Gastroesophageal sphincter (tissue), 4 donors: ENCODE measurements around the gene STK32B. TPM values are rescaled to one million over a fixed set of nuclear protein-coding genes. Genes with fewer than 3 reads are reported as not detected.

ENCODE experiments used
- ATAC-seq: fragments of 150-250 bp; one replicate; pipeline ENCODE4 v1.9.1; 2016; ENCODE audit warnings: mild to moderate bottlenecking, moderate library complexity
- H3K27ac ChIP-seq, 4 donors: fragments of 200-600 bp; sonication (generic) in 3 of 4; 1 replicate in 3 of 4; 2 replicates in 1 of 4; pipeline ENCODE4 v1.5.1; 2016 to 2019
- H3K27me3 ChIP-seq: fragments of 200-600 bp; sonication (generic); one replicate; pipeline ENCODE4 v1.5.1; 2019
- H3K36me3 ChIP-seq, 2 donors: fragments of 200-600 bp; sonication (generic); one replicate each; pipeline ENCODE4 v1.5.1; 2019; ENCODE audit warnings: control low read depth in 1 of 2
- H3K4me1 ChIP-seq, 3 donors: fragments of 200-600 bp; sonication (generic); 1 replicate in 2 of 3; 2 replicates in 1 of 3; pipeline ENCODE4 v1.5.1; 2016 to 2019; ENCODE audit warnings: control low read depth in 2 of 3
- H3K4me3 ChIP-seq, 2 donors: fragments of 200-600 bp; sonication (generic); one replicate each; pipeline ENCODE4 v1.5.1; 2019; ENCODE audit warnings: mild to moderate bottlenecking in 1 of 2, moderate library complexity in 1 of 2
- H3K9me3 ChIP-seq, 3 donors: fragments of 200-600 bp; sonication (generic); one replicate each; pipeline ENCODE4 v1.5.1; 2017 to 2019; ENCODE audit warnings: control low read depth in 2 of 3
- CTCF ChIP-seq, 4 experiments: fragments of 200-600 bp in 2 of 4; fragments of 450-650 bp in 2 of 4; sonication (generic) in 1 of 4; IDR thresholded peaks; one replicate each; pipeline ENCODE4 v1.5.1; 2017 to 2019; ENCODE audit warnings: antibody characterized with exemption in 4 of 4, mild to moderate bottlenecking in 2 of 4, moderate library complexity in 2 of 4
- EP300 ChIP-seq: sonication (generic); formaldehyde crosslinking; IDR thresholded peaks from one replicate; pipeline ENCODE4 v1.6.1; 2017; ENCODE audit warnings: antibody characterized with exemption, mild to moderate bottlenecking
- POLR2A ChIP-seq, 2 donors: fragments of 450-650 bp; IDR thresholded peaks; one replicate each; pipeline ENCODE4 v1.6.1; 2017; ENCODE audit warnings: antibody characterized with exemption in 2 of 2, mild to moderate bottlenecking in 2 of 2, moderate library complexity in 1 of 2
- POLR2AphosphoS5 ChIP-seq: sonication (generic); formaldehyde crosslinking; IDR thresholded peaks from one replicate; pipeline ENCODE4 v1.6.1; 2017; ENCODE audit warnings: antibody characterized with exemption
- WGBS, 2 donors: methylation state at CpG; one replicate each; pipeline ENCODE4 v1.1.5; 2018; ENCODE audit warnings: low coverage in 1 of 2; 5-methylcytosine and 5-hydroxymethylcytosine counted together
- total RNA-seq, 4 donors: library from RNA; depleted of rRNA; stranded (reverse); fragments of >200 nt; gene quantifications; one replicate each; pipeline ENCODE4 v1.1.0, GENCODE V29; 2016

Gene STK32B
- total RNA-seq, 4 donors from 2014 or later, result 1.9 to 5.3 (median 2.4) TPM

DNA sequence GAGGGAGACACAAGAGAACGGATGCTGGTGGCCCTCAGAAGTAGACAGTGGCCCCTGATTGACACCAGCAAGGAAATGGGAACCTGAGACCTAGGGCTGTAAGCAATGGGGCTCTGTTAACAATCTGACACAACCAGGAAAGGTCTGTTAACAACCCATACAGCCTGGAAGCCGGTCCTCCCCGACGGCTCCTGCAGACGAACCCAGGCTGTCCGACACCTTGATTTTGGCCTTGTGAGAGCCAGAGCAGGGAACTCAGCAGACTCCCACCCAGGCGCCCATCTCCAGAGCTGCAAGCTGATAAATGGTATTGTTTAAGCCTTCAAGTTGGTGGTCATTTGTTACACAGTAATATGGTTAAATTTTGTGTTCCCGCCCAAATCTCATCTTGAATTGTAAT, 21.8 kb upstream of the STK32B start:
- H3K4me1 ChIP-seq, result peaks cover 5 to 20% (median 10%) of the 10 kb centered on the region in 3 donors
- WGBS, 2 donors, result 86 to 100% methylated on average over 1 of the region's 8 CpGs
- no peak overlapping the region for H3K4me3 ChIP-seq
- no peak for ATAC-seq
- H3K36me3 ChIP-seq, result no peaks in the 10 kb centered on the region
- no peaks in the 10 kb centered on the region for H3K27me3 ChIP-seq
- H3K9me3 ChIP-seq, result no peaks in the 10 kb centered on the region
- H3K27ac ChIP-seq, result no peak overlapping the region
- no peak for TF ChIP-seq CTCF (IDR thresholded peaks at IDR 0.05)
- TF ChIP-seq POLR2A (IDR thresholded peaks at IDR 0.05), result no peak
- no peak for TF ChIP-seq EP300
- no peak for TF ChIP-seq POLR2AphosphoS5

- Histone ChIP-seq H3K36me3 (no peaks in the 10 kb centered on the region), H3K4me3 (no peak overlapping the region), H3K9me3 (no peaks in the 10 kb centered on the region), H3K4me1 (peaks cover 10 to 27% (median 17%) of the 10 kb centered on the region in 3 donors), H3K27ac (no peak overlapping the region), H3K27me3 (no peaks in the 10 kb centered on the region)
- ATAC-seq, result no peak
- 73 to 96% methylated on average over 3 to 4 of the region's 4 CpGs for WGBS, 2 donors
- TF ChIP-seq POLR2AphosphoS5, result no peak
- TF ChIP-seq CTCF (IDR thresholded peaks at IDR 0.05), result no peak
- no peak for TF ChIP-seq POLR2A (IDR thresholded peaks at IDR 0.05)
- TF ChIP-seq EP300, result no peak
These were observed 21.1 kb upstream of the STK32B start for GRCh38 chr4:5030221-5030620.

- no peak for ATAC-seq
- WGBS, 2 donors, result 77 to 94% methylated on average over 2 to 3 of the region's 3 CpGs
- Histone ChIP-seq H3K36me3 (no peaks in the 10 kb centered on the region), H3K9me3 (no peaks in the 10 kb centered on the region), H3K4me3 (no peak overlapping the region), H3K4me1 (peaks cover 10 to 32% (median 17%) of the 10 kb centered on the region in 3 donors), H3K27ac (no peak overlapping the region), H3K27me3 (no peaks in the 10 kb centered on the region)
- no peak for TF ChIP-seq POLR2AphosphoS5
- no peak for TF ChIP-seq CTCF (IDR thresholded peaks at IDR 0.05)
- no peak for TF ChIP-seq POLR2A (IDR thresholded peaks at IDR 0.05)
- TF ChIP-seq EP300, result no peak
These were observed 20.4 kb upstream of the STK32B start for GRCh38 chr4:5030927-5031326.

- ATAC-seq, result no peak
- H3K36me3 ChIP-seq, result no peaks in the 10 kb centered on the region
- no peak overlapping the region for H3K4me3 ChIP-seq
- no peaks in the 10 kb centered on the region for H3K27me3 ChIP-seq
- TF ChIP-seq POLR2AphosphoS5, result no peak
- no peak for TF ChIP-seq CTCF (IDR thresholded peaks at IDR 0.05)
- TF ChIP-seq EP300, result no peak
- TF ChIP-seq POLR2A (IDR thresholded peaks at IDR 0.05), result no peak
- H3K9me3 ChIP-seq, result no peaks in the 10 kb centered on the region
- WGBS, 2 donors, result 50 to 60% methylated on average over 1 to 2 of the region's 5 CpGs
- H3K27ac ChIP-seq, result peak overlapping the region in 3 of 4 donors; percentile 66 to 67 (median 67)
- peaks cover 10 to 47% (median 22%) of the 10 kb centered on the region in 3 donors for H3K4me1 ChIP-seq
These were observed 18.5 kb upstream of the STK32B start for GRCh38 chr4:5032813-5033212.

GRCh38 chr4:5033281-5033841, 17.9 kb upstream of the STK32B start:
- Histone ChIP-seq H3K27me3 (no peaks in the 10 kb centered on the region), H3K36me3 (no peaks in the 10 kb centered on the region), H3K27ac (peak overlapping the region in 3 of 4 donors; percentile 66 to 67 (median 67)), H3K4me3 (no peak overlapping the region), H3K9me3 (no peaks in the 10 kb centered on the region), H3K4me1 (peaks cover 10 to 52% (median 23%) of the 10 kb centered on the region in 3 donors)
- 19 to 27% methylated on average over 5 to 9 of the region's 10 CpGs for WGBS, 2 donors
- TF ChIP-seq CTCF (IDR thresholded peaks at IDR 0.05) (no peak), POLR2AphosphoS5 (peak; percentile 41), POLR2A (IDR thresholded peaks at IDR 0.05) (no peak)
- peak; percentile 55 for ATAC-seq
